ENCODE measurements around the gene SLC44A3. TPM values are rescaled to one million over a fixed set of nuclear protein-coding genes. Genes with fewer than 3 reads are reported as not detected.
A peak's percentile ranks its signal among the peaks of the same experiment; 100 is the strongest.

SLC44A3 gene
- total RNA-seq, 1 donor from 2014 or later, result 129 TPM

GRCh38 chr1:94784190-94784515 is 36.0 kb upstream of the SLC44A3 start:
- Mint-ChIP-seq H3K4me1 (ENCODE audit: low read depth, unreplicated experiment) (peaks cover 22% of the 10 kb centered on the region), H3K36me3 (ENCODE audit: unreplicated experiment) (no peaks in the 10 kb centered on the region), H3K27ac (ENCODE audit: unreplicated experiment) (no peak overlapping the region), H3K4me3 (ENCODE audit: unreplicated experiment) (no peak overlapping the region), H3K9me3 (ENCODE audit: unreplicated experiment) (peaks cover 1% of the 10 kb centered on the region), H3K27me3 (ENCODE audit: unreplicated experiment) (no peaks in the 10 kb centered on the region)
- no peak for TF ChIP-seq CTCF (IDR thresholded peaks at IDR 0.05; ENCODE audit: partially characterized antibody, unreplicated experiment)
- no peak for DNase-seq

- H3K27ac Mint-ChIP-seq (ENCODE audit: unreplicated experiment), result no peak overlapping the region
- H3K27me3 Mint-ChIP-seq (ENCODE audit: unreplicated experiment), result no peaks in the 10 kb centered on the region
- DNase-seq, result no peak
- no peaks in the 10 kb centered on the region for H3K36me3 Mint-ChIP-seq (ENCODE audit: unreplicated experiment)
- TF ChIP-seq CTCF (IDR thresholded peaks at IDR 0.05; ENCODE audit: partially characterized antibody, unreplicated experiment), result no peak
- peaks cover 17% of the 10 kb centered on the region for H3K4me1 Mint-ChIP-seq (ENCODE audit: low read depth, unreplicated experiment)
- H3K9me3 Mint-ChIP-seq (ENCODE audit: unreplicated experiment), result peaks cover 2% of the 10 kb centered on the region
- H3K4me3 Mint-ChIP-seq (ENCODE audit: unreplicated experiment), result no peak overlapping the region
Measured at GRCh38 chr1:94787691-94788090, 32.5 kb upstream of the SLC44A3 start.

GRCh38 chr1:94790246-94790645 is 29.9 kb upstream of the SLC44A3 start:
- Mint-ChIP-seq H3K4me1 (ENCODE audit: low read depth, unreplicated experiment) (peaks cover 27% of the 10 kb centered on the region), H3K36me3 (ENCODE audit: unreplicated experiment) (no peaks in the 10 kb centered on the region), H3K4me3 (ENCODE audit: unreplicated experiment) (no peak overlapping the region), H3K27me3 (ENCODE audit: unreplicated experiment) (no peaks in the 10 kb centered on the region), H3K27ac (ENCODE audit: unreplicated experiment) (no peak overlapping the region), H3K9me3 (ENCODE audit: unreplicated experiment) (peaks cover 2% of the 10 kb centered on the region)
- TF ChIP-seq CTCF (IDR thresholded peaks at IDR 0.05; ENCODE audit: partially characterized antibody, unreplicated experiment), result no peak
- DNase-seq, result no peak

GRCh38 chr1:94790670-94791069 is 29.5 kb upstream of the SLC44A3 start:
- no peak for TF ChIP-seq CTCF (IDR thresholded peaks at IDR 0.05; ENCODE audit: partially characterized antibody, unreplicated experiment)
- Mint-ChIP-seq H3K4me3 (ENCODE audit: unreplicated experiment) (no peak overlapping the region), H3K9me3 (ENCODE audit: unreplicated experiment) (peaks cover 2% of the 10 kb centered on the region), H3K36me3 (ENCODE audit: unreplicated experiment) (no peaks in the 10 kb centered on the region), H3K27me3 (ENCODE audit: unreplicated experiment) (no peaks in the 10 kb centered on the region), H3K27ac (ENCODE audit: unreplicated experiment) (no peak overlapping the region), H3K4me1 (ENCODE audit: low read depth, unreplicated experiment) (peaks cover 29% of the 10 kb centered on the region)
- DNase-seq, result no peak

GRCh38 chr1:94792473-94793295 is 27.5 kb upstream of the SLC44A3 start:
- H3K9me3 Mint-ChIP-seq (ENCODE audit: unreplicated experiment), result peaks cover 2% of the 10 kb centered on the region
- H3K27ac Mint-ChIP-seq (ENCODE audit: unreplicated experiment), result peak overlapping the region; percentile 40
- no peak overlapping the region for H3K4me3 Mint-ChIP-seq (ENCODE audit: unreplicated experiment)

More at GRCh38 chr1:94792473-94793295, 27.5 kb upstream of the SLC44A3 start:
- Mint-ChIP-seq H3K4me1 (ENCODE audit: low read depth, unreplicated experiment) (peaks cover 35% of the 10 kb centered on the region), H3K27me3 (ENCODE audit: unreplicated experiment) (no peaks in the 10 kb centered on the region), H3K36me3 (ENCODE audit: unreplicated experiment) (no peaks in the 10 kb centered on the region)
- no peak for DNase-seq
- TF ChIP-seq CTCF (IDR thresholded peaks at IDR 0.05; ENCODE audit: partially characterized antibody, unreplicated experiment), result no peak
